GM10266 (cell line): ENCODE data around the gene RFC2.

ENCODE experiments used
- DNase-seq: peaks from one replicate; pipeline ENCODE4 v3.0.0; 2012; ENCODE audit errors: extremely low spot score
- TF ChIP-seq, protein P1 (sequence below): IDR thresholded peaks from 2 replicates; pipeline ENCODE4 v1.5.1; 2012; ENCODE audit warnings: mild to moderate bottlenecking, low read depth; ENCODE audit not compliant: control insufficient read depth, insufficient read depth; ENCODE audit errors: missing control alignments

Gene RFC2

DNA sequence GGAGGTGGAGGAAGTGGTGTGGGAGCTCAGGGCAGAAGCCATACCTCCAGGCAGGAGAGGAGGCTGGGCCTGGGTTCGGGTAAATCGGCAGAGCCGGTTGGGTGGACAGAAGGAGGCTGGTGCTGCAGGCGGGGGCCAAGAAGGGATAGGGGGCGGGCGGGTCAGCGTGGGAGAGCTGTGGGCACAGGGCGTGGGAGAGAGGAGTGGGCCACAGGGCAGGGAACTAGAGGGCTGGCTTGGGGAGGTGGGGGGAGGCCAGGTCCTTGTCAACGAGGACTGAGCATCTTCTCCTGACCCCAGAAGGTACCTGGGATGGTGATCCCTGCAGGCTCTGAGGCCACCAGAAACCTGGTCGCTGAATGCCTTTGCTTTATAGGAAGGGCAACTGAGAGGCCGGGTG lies 32.5 kb downstream of the RFC2 start:
- no peak for DNase-seq
- TF ChIP-seq, protein P1, sequence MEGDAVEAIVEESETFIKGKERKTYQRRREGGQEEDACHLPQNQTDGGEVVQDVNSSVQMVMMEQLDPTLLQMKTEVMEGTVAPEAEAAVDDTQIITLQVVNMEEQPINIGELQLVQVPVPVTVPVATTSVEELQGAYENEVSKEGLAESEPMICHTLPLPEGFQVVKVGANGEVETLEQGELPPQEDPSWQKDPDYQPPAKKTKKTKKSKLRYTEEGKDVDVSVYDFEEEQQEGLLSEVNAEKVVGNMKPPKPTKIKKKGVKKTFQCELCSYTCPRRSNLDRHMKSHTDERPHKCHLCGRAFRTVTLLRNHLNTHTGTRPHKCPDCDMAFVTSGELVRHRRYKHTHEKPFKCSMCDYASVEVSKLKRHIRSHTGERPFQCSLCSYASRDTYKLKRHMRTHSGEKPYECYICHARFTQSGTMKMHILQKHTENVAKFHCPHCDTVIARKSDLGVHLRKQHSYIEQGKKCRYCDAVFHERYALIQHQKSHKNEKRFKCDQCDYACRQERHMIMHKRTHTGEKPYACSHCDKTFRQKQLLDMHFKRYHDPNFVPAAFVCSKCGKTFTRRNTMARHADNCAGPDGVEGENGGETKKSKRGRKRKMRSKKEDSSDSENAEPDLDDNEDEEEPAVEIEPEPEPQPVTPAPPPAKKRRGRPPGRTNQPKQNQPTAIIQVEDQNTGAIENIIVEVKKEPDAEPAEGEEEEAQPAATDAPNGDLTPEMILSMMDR, result no peak

DNA sequence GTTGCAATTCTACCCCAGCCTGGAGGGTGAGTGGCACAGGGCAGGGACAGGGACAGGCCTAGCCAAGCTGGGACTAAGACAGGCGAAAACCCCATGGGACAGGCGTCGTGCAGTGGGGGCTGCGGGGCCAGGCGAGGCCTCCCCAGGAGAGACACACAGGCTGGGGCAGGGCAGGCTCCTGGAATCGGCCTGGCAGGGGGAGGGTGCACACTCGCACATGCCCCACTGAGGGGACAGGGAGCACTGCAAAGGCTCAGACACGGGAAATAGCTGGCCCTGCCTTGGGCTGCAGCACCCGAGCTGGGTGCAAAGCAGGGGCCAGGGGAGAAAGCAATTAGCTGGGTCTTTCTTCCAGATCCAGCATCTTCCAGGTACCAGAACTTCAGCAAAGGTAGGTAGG lies 34.0 kb downstream of the RFC2 start:
- DNase-seq, result no peak
- TF ChIP-seq, protein P1, result no peak

DNA sequence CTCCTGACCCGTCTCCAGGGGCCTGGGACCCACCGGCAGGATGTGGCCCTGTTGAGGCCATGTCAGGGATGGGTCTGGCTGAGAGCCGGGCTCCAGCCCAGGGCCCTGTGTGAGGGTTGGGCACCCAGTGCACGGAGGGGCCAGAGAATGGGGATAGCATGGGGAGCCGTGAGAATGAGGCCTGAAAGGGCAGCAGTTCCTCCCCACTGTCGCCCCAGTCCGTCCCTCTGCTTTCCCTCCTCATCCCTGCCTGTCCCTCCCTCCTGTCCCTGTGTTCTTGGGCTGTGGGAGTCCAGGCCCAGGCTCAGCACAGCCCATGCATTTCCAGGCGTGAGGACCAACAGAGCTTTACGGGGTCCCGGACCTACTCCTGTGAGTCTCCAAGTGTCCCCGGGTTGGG lies 34.8 kb downstream of the RFC2 start:
- DNase-seq, result no peak
- TF ChIP-seq, protein P1, result no peak

DNA sequence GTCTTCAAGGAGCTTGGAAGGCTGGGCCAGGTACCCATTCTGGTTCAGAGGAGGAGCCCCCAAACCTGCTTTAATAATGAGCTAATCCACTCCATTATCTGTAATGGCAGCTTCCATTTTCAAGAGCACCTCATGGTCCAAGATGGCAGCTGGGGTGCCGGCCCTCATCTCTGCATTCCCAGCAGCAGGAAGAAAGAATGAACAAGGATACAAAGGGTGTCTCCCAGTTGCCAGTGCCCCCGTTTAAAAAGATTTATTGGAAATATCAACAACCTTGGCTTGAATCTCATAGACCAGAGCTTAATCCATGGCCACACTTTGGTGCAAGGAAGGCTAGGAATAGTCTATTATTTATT lies 35.9 kb downstream of the RFC2 start:
- no peak for DNase-seq
- TF ChIP-seq, protein P1, result no peak

DNA sequence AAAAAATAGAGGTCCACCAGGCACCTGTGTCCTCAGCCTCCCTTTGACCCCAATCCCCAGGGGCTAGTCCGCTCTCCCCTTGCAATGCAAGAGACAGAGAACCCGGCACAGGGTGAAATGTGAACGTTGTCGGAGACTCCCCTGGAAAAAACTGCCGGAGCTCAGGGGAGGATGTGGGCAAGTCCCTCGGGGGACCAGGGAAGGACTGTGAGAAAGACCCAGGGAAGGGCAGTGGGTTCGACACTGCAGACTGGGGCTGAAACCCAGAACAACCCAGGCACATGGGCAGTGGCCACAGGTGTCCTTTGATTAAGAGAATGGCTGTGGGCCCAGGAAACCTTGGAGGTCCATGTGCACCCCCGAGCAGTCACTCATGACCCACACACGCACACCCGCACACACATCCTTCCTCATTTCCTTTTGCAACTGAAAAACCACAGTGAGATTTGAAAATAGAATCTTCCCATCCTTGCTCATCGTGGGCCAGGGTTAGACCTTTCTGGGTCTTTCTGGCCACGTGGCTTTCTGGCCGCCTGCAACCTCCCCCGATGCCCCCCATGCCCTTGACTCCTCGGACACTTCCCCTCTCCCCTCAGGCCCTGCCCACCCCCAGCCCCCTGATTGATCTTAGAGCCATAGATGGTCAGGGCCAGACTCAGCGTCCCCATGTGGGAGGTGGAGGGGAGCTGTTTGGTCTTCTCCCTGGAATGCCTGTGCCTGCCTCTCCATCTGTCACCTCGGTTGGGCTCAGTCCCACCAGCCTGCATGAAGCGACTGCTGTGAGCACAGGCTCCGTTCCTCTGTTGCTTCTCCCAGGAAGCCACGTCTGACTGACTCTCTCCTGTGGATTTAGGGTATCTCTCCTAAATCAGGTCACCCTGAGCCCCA lies 36.5 kb downstream of the RFC2 start:
- TF ChIP-seq, protein P1, result no peak
- peak; percentile 65 for DNase-seq

DNA sequence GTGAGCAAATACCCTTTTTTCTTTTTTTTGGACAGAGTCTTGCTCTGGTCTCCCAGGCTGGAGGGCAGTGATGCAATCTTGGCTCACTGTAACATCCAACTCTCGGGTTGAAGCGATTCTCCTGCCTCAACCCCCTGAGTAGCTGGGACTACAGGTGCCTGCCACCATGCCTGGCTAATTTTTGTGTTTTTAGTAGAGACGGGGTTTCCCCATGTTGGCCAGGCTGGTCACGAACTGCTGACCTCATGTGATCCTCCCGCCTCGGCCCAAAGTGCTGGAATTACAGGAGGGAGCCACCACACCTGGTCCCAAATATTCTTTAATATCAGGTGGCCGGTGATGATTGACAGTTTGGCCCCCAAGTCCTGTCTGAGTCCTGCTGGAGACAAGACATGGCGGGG lies 37.8 kb downstream of the RFC2 start:
- TF ChIP-seq, protein P1, result no peak
- no peak for DNase-seq

DNA sequence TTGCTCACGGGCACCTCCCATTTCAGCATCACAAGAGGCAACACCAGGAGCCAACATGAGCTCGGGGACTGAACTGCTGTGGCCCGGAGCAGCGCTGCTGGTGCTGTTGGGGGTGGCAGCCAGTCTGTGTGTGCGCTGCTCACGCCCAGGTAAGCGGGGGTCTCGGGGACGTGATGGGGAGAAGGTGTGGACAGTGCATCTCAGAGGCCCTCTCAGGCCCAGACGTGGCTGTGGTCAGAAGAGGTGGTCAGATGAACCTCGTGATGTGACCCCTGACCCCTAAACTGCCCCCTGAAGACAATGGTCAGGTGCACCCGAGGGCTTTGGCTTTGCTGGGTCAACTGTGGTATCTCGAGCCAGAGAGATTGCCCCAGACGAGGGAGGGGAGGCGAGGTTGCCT lies 38.3 kb downstream of the RFC2 start:
- TF ChIP-seq, protein P1, result no peak
- no peak for DNase-seq
